Osteocyte (in vitro differentiated cells): ENCODE data around the gene ACTN4. TPM values are rescaled to one million over a fixed set of nuclear protein-coding genes. Genes with fewer than 3 reads are reported as not detected.
A peak's percentile ranks its signal among the peaks of the same experiment; 100 is the strongest.

Experiments
- DNase-seq: peaks from one replicate; pipeline ENCODE4 v3.0.0; 2021; ENCODE audit warnings: mixed read lengths; ENCODE audit not compliant: unreplicated experiment; ENCODE audit errors: extremely low spot score
- H3K27ac Mint-ChIP-seq: one replicate; pipeline ENCODE4 v1.8.0; 2021; ENCODE audit warnings: mild to moderate bottlenecking, mixed read lengths; ENCODE audit not compliant: unreplicated experiment
- H3K27me3 Mint-ChIP-seq: one replicate; pipeline ENCODE4 v1.8.0; 2021; ENCODE audit warnings: mixed read lengths; ENCODE audit not compliant: unreplicated experiment
- H3K36me3 Mint-ChIP-seq: one replicate; pipeline ENCODE4 v1.8.0; 2021; ENCODE audit warnings: mixed read lengths; ENCODE audit not compliant: unreplicated experiment
- H3K4me1 Mint-ChIP-seq: one replicate; pipeline ENCODE4 v1.8.0; 2021; ENCODE audit warnings: mixed read lengths; ENCODE audit not compliant: unreplicated experiment
- H3K4me3 Mint-ChIP-seq: one replicate; pipeline ENCODE4 v1.8.0; 2021; ENCODE audit warnings: mild to moderate bottlenecking, moderate library complexity, mixed read lengths; ENCODE audit not compliant: unreplicated experiment
- H3K9me3 Mint-ChIP-seq: one replicate; pipeline ENCODE4 v1.8.0; 2021; ENCODE audit warnings: mixed read lengths; ENCODE audit not compliant: unreplicated experiment
- total RNA-seq: library from RNA; stranded (reverse); gene quantifications from 2 replicates; pipeline ENCODE4 v1.2.1, GENCODE V29; 2021
- TF ChIP-seq, protein P1 (sequence below): fragments of 200-600 bp; sonication (generic); IDR thresholded peaks from 2 replicates; pipeline ENCODE4 v1.5.0; 2021; ENCODE audit warnings: antibody characterized with exemption, mild to moderate bottlenecking, moderate library complexity

Gene ACTN4
- total RNA-seq, 1 donor from 2014 or later = 525 TPM

DNA sequence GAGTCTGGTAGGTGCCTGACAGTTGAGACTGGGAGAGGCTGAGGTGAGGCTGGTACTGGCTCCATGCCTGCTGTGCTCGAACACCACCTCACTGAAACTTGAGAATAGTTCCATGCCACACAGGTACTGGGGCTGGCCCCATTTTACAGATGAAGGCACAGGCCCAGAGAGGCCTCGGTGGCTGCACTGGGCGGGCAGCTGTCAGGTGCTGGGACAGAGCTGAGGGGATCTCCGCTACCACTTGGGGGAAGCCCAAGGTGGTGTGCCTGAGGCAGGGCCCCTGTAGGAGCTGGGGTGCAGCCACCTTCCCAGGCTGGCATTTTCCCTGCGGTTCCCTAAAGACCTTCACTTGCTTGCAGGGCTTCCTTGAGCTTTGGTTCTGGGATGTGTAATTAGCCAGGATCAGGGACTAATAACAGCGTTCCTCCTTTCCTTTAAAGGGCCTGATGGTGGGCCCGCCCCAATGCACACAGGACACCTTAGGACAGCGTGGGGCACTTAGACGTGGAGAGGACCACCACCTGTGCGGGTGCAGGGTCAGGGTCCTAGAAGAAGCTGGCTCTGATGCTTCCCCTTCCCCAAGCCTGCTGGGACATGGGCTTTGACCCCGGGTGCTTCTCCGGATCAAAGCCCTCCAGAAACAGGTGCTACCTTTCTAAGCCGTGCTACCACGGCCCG lies 73.2 kb downstream of the ACTN4 start:
- no peak for DNase-seq
- no peak overlapping the region for H3K4me3 Mint-ChIP-seq
- peaks cover 12% of the 10 kb centered on the region for H3K36me3 Mint-ChIP-seq
- no peak overlapping the region for H3K27ac Mint-ChIP-seq
- H3K4me1 Mint-ChIP-seq = peaks cover 37% of the 10 kb centered on the region
- H3K9me3 Mint-ChIP-seq = no peaks in the 10 kb centered on the region
- H3K27me3 Mint-ChIP-seq = no peaks in the 10 kb centered on the region
- TF ChIP-seq, protein P1, sequence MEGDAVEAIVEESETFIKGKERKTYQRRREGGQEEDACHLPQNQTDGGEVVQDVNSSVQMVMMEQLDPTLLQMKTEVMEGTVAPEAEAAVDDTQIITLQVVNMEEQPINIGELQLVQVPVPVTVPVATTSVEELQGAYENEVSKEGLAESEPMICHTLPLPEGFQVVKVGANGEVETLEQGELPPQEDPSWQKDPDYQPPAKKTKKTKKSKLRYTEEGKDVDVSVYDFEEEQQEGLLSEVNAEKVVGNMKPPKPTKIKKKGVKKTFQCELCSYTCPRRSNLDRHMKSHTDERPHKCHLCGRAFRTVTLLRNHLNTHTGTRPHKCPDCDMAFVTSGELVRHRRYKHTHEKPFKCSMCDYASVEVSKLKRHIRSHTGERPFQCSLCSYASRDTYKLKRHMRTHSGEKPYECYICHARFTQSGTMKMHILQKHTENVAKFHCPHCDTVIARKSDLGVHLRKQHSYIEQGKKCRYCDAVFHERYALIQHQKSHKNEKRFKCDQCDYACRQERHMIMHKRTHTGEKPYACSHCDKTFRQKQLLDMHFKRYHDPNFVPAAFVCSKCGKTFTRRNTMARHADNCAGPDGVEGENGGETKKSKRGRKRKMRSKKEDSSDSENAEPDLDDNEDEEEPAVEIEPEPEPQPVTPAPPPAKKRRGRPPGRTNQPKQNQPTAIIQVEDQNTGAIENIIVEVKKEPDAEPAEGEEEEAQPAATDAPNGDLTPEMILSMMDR = no peak

DNA sequence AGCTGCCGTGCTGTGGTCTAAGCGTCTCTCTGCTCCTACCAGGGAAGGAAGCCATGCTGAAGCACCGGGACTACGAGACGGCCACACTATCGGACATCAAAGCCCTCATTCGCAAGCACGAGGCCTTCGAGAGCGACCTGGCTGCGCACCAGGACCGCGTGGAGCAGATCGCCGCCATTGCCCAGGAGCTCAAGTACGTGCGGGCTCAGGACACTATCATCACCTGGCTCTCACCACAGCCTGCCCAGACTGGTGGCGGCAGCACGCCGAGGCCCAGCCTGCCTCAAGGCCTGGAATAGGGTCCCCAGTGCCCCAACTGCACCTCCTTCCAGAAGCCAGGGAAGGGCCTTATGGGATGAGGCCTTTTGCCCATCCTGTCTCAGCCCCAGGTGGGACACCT lies 74.0 kb downstream of the ACTN4 start:
- no peaks in the 10 kb centered on the region for H3K9me3 Mint-ChIP-seq
- no peak for DNase-seq
- H3K4me3 Mint-ChIP-seq = no peak overlapping the region
- peak overlapping the region; percentile 83 for H3K27ac Mint-ChIP-seq
- H3K27me3 Mint-ChIP-seq = no peaks in the 10 kb centered on the region
- H3K36me3 Mint-ChIP-seq = peaks cover 18% of the 10 kb centered on the region
- peaks cover 37% of the 10 kb centered on the region for H3K4me1 Mint-ChIP-seq
- TF ChIP-seq, protein P1 = no peak

DNA sequence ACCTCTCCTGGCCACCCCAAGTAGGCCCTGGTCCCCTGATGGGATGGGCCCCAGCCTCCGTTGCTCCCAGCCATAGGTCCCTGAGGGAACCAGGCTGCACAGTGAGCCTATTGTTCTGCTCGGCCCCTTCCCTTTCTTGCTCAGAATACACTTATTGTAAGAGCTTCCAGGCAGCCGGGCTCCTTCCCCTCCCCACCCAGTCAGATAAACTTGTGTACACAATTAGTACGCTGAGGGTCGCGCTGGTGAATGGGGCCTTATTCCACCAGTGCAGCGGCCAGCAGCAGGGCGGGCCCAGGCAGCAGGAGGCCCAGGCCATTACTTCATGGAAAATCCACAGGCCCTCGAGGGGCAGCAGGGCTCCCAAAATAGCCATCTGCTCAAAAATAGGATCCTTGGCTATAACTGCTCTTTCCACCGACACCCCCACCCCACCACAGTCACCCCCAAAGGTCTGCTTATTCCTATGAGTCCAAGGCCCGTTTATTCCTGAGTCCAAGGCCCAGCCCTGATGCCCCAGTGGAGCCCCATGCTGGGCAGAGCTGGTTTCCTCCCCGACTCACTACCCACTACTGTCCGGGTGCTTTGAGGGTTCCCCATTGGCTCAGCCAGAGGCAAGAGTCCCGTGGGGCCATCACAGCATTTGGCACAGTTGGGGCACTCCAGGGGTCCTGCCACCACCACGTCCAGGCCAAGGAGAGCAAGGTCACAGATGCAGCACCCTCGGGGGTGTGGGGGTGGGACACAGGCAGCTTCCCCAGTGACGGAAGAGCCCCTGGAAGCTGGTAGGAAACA lies 74.7 kb downstream of the ACTN4 start:
- TF ChIP-seq, protein P1 = no peak
- no peaks in the 10 kb centered on the region for H3K27me3 Mint-ChIP-seq
- peaks cover 18% of the 10 kb centered on the region for H3K36me3 Mint-ChIP-seq
- no peak for DNase-seq
- no peak overlapping the region for H3K4me3 Mint-ChIP-seq
- peak overlapping the region; percentile 83 for H3K27ac Mint-ChIP-seq
- H3K4me1 Mint-ChIP-seq = peaks cover 37% of the 10 kb centered on the region
- H3K9me3 Mint-ChIP-seq = no peaks in the 10 kb centered on the region

DNA sequence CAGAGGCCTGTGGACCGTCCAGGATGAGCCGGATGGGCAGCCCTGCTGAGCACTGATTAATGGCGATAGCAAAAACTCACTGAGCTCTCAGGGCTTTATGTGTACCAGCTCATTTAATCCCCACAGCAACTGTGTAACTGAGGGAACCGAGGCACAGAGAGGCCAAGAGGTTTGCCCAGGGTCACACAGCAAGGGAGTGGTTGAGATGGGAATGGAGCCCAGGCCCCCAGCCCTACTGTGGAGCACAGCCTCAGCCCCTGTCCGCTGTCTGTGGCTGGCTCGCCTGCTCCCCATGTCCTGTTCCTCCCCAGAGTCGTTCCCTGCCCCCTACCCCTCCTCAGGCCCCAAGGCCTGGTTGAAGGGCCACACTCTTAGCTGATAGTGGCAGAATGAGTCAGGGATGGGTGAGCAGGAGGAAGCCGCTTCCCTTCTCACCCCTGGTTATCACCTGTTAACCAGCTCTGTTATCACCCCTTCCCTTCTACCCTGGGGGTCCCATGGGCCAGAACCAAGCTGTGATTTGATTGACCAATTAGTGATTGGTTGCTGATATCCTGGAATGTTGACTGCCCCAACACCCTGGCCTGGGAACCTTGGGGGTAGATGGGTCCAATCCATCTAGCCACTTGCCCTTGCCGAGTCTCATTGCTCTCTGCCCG lies 75.6 kb downstream of the ACTN4 start:
- H3K4me3 Mint-ChIP-seq = no peak overlapping the region
- no peak for DNase-seq
- no peaks in the 10 kb centered on the region for H3K9me3 Mint-ChIP-seq
- H3K4me1 Mint-ChIP-seq = peaks cover 37% of the 10 kb centered on the region
- peaks cover 18% of the 10 kb centered on the region for H3K36me3 Mint-ChIP-seq
- no peak overlapping the region for H3K27ac Mint-ChIP-seq
- TF ChIP-seq, protein P1 = no peak
- no peaks in the 10 kb centered on the region for H3K27me3 Mint-ChIP-seq

- peaks cover 17% of the 10 kb centered on the region for H3K36me3 Mint-ChIP-seq
- no peaks in the 10 kb centered on the region for H3K9me3 Mint-ChIP-seq
- no peak for DNase-seq
- TF ChIP-seq, protein P1 = no peak
- no peak overlapping the region for H3K4me3 Mint-ChIP-seq
- H3K27ac Mint-ChIP-seq = peak overlapping the region; percentile 23
- peaks cover 34% of the 10 kb centered on the region for H3K4me1 Mint-ChIP-seq
- H3K27me3 Mint-ChIP-seq = no peaks in the 10 kb centered on the region
Observed at GRCh38 chr19:38723606-38723965, 76.1 kb downstream of the ACTN4 start.
